Skeletal muscle tissue (tissue), 4 donors: Measurements from ENCODE around the gene NIFK. TPM values are rescaled to one million over a fixed set of nuclear protein-coding genes. Genes with fewer than 3 reads are reported as not detected.
"Not testable (repeated sequence)": the region's sequence is repeated elsewhere in the genome, so short reads cannot be mapped to it uniquely, and the experiment has no call there.

Experiments used
- H3K27ac ChIP-seq: one replicate; pipeline ENCODE4 v1.7.0; 2013; ENCODE audit warnings: mild to moderate bottlenecking, low read depth, low read length, inconsistent platforms
- H3K27me3 ChIP-seq, 3 donors: one replicate each; pipeline ENCODE4 v1.7.0; 2013; ENCODE audit warnings: low read length in 3 of 3; ENCODE audit not compliant: control insufficient read depth in 3 of 3, insufficient read depth in 3 of 3
- H3K36me3 ChIP-seq, 3 donors: one replicate each; pipeline ENCODE4 v1.7.0; 2013; ENCODE audit warnings: low read length in 3 of 3; ENCODE audit not compliant: control insufficient read depth in 3 of 3, insufficient read depth in 3 of 3
- H3K4me1 ChIP-seq, 3 donors: one replicate each; pipeline ENCODE4 v1.7.0; 2013; ENCODE audit warnings: low read length in 3 of 3, mild to moderate bottlenecking in 3 of 3; ENCODE audit not compliant: control insufficient read depth in 3 of 3, insufficient read depth in 3 of 3
- H3K4me3 ChIP-seq, 3 donors: one replicate each; pipeline ENCODE4 v1.7.0; 2013; ENCODE audit warnings: low read length in 3 of 3
- H3K9ac ChIP-seq, 3 donors: one replicate each; pipeline ENCODE4 v1.7.0; 2013; ENCODE audit warnings: low read length in 3 of 3, mild to moderate bottlenecking in 3 of 3, moderate library complexity in 2 of 3, low read depth in 1 of 3
- H3K9me3 ChIP-seq, 3 donors: one replicate each; pipeline ENCODE4 v1.7.0; 2013; ENCODE audit warnings: low read length in 3 of 3; ENCODE audit not compliant: control insufficient read depth in 3 of 3
- total RNA-seq: library from RNA; depleted of rRNA; stranded (reverse); fragments of >200 nt; gene quantifications from one replicate; pipeline ENCODE4 v1.2.3, GENCODE V29; 2014
- donor health status: Osteomylitis.

Gene NIFK
- total RNA-seq, 1 donor from 2014 or later = 39.7 TPM

DNA sequence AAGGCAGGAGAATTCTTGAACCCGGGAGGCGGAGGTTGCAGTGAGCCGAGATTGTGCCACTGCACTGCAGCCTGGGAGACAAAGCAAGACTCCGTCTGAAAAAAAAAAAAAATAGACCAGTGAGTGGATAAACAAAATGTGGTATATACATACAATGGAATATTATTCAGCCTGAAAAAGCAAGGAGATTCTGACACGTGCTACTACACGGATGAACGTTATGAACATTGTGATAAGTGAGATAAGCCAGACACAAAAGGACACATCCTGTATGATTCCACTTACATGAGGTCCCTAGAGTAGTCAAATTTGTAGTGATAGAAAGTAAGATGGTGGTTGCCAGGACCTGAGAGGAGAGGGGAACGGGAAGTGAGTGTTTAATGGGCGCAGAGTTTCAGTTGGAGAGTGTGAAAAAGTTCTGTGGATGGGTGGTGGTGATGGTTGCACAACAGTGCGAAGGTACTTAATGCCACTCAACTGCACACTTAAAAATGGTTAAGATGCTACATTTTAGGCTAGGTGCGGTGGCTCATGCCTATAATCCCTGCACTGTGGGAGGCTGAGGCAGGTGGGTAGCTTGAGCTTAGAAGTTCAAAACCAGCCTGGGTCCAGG is 38.3 kb downstream of the NIFK start:
- Histone ChIP-seq H3K27me3 (no peaks in the 10 kb centered on the region), H3K9ac (no peak overlapping the region), H3K9me3 (no peaks in the 10 kb centered on the region), H3K4me3 (no peak overlapping the region), H3K27ac (no peak overlapping the region), H3K4me1 (peaks cover 19 to 23% (median 22%) of the 10 kb centered on the region in 3 donors), H3K36me3 (no peaks in the 10 kb centered on the region)

DNA sequence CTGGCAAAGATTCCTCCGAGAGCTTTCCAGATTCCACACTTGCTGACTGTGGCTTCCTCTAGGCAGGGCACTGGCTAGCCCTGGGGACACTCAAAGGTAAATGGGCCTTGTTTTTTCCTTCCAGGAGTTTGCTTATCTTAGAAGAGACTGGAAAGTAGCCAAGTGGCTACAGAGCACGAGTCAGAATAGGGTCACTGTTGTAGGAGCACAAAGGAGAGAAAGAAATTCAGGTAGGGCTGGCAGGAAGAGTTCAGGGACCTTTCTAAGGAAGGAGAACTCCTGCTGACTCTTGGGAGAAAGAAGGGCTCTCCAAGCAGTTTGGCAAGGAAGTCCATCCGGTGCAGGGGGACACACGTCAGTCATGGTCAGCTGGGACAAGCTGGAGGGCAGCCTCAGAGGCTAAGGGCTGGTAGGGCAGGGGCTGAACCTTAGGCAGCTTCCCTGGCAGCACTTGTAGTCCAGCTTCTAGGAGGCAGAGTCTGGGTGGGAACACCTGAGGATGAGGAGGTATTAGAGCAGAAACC is 39.5 kb downstream of the NIFK start:
- H3K27me3 ChIP-seq = no peaks in the 10 kb centered on the region
- peaks cover 19 to 23% (median 22%) of the 10 kb centered on the region in 3 donors for H3K4me1 ChIP-seq
- H3K27ac ChIP-seq = no peak overlapping the region
- no peak overlapping the region for H3K4me3 ChIP-seq
- no peaks in the 10 kb centered on the region for H3K9me3 ChIP-seq
- H3K9ac ChIP-seq = peak overlapping the region in 2 of 3 donors; percentile 12 to 25
- H3K36me3 ChIP-seq = no peaks in the 10 kb centered on the region

DNA sequence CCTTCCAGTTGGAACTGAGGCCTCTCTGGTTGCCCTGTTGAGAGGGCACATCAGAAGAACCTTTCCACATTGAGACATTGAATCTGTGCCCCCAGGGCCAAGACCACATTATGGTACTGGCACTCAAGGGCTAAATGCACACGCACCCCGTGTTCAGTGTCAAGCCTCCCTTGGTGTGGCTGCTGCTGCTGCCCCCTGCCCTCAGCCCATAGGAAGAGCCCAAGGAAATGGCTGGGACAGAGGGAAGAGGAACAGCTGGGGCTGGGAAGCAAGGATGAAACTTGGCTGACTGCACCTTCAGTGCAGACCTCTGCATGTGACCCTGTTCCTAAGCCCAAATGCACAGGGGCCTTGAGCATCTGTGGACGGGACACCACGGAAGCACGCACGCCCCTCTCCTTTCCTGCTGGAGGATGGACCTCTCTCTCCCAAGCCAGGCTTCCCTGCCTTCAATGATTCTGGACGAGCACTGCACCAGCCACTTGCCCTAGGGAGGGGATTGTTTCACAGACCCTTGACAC is 40.2 kb downstream of the NIFK start:
- Histone ChIP-seq H3K4me1 (peaks cover 19 to 23% (median 22%) of the 10 kb centered on the region in 3 donors), H3K9me3 (no peaks in the 10 kb centered on the region), H3K27me3 (no peaks in the 10 kb centered on the region), H3K9ac (no peak overlapping the region), H3K4me3 (no peak overlapping the region), H3K36me3 (no peaks in the 10 kb centered on the region), H3K27ac (no peak overlapping the region)

DNA sequence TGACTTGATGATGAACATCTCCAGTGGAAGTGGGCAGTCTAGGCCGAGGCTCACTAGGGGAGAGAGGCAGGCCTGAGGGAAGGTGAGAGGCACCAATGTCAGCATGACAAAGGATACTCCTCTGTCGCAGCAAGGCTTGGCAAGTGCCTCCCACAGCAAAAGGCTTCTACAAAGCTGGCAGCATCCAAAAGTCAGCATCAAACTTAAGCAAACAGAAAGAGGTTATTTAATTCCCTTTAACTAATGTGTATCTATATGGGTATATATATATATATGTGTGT is 41.6 kb downstream of the NIFK start:
- H3K9ac ChIP-seq = no peak overlapping the region
- H3K4me3 ChIP-seq = no peak overlapping the region
- no peaks in the 10 kb centered on the region for H3K9me3 ChIP-seq
- no peak overlapping the region for H3K27ac ChIP-seq
- H3K27me3 ChIP-seq = no peaks in the 10 kb centered on the region
- no peaks in the 10 kb centered on the region for H3K36me3 ChIP-seq
- peaks cover 13 to 16% (median 15%) of the 10 kb centered on the region in 3 donors for H3K4me1 ChIP-seq

DNA sequence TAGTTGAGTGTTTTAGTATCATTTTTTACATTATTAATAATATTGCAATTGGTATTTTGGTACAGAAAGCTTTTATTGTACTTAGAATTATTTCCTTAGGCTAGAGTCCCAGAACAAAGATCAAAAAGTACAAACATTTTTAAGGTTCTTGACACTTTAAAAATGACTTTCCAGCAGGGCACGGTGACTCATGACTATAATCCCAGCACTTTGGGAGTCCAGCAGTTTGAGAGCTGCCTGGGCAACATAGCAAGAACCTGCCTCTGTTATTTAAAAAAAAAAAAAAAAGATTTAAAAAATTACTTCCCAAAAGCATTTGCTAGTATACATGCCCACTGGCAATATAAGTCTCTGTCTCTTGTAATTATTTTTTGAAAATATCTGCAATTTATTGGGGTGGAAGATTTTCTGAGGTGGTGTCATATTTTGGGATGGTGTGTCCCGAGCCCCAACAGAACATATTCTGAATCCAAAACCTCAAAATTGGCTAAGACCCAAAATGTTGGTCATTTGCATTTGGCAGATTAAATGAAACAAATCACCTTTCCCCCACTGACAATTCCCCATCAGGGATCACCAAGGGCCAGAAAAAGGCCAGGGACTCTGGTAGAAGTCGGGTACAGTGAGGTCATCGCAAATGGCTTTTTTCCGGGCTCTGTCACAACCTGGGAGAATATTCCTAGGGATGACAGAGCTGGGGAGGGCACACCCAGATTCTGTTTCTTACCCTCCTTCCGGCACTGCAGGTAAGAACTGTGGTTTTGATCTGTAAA is 42.1 kb downstream of the NIFK start:
- no peak overlapping the region for H3K27ac ChIP-seq
- no peak overlapping the region for H3K9ac ChIP-seq
- H3K36me3 ChIP-seq = no peaks in the 10 kb centered on the region
- peaks cover 10 to 12% (median 11%) of the 10 kb centered on the region in 3 donors for H3K4me1 ChIP-seq
- no peaks in the 10 kb centered on the region for H3K27me3 ChIP-seq
- no peaks in the 10 kb centered on the region for H3K9me3 ChIP-seq
- no peak overlapping the region for H3K4me3 ChIP-seq

DNA sequence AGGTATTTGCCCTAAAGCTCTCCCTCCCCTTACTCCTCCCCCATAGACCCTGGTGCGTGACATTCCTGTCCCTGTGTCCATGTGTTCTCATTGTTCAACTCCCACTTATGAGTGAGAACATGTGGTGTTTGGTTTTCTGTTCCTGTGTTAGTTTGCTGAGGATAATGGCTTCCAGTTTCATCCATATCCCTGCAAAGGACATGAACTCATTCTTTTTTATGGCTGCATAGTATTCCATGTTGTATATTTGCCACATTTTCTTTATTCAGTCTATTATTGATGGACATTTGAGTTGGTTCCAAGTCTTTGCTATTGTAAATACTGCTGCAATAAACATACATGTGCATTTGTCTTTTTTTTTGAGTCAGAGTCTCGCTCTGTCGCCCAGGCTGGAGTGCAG is 46.1 kb downstream of the NIFK start:
- not testable (repeated sequence) for H3K4me1 ChIP-seq, H3K9me3 ChIP-seq, H3K27me3 ChIP-seq, H3K4me3 ChIP-seq, H3K9ac ChIP-seq, H3K27ac ChIP-seq, H3K36me3 ChIP-seq

DNA sequence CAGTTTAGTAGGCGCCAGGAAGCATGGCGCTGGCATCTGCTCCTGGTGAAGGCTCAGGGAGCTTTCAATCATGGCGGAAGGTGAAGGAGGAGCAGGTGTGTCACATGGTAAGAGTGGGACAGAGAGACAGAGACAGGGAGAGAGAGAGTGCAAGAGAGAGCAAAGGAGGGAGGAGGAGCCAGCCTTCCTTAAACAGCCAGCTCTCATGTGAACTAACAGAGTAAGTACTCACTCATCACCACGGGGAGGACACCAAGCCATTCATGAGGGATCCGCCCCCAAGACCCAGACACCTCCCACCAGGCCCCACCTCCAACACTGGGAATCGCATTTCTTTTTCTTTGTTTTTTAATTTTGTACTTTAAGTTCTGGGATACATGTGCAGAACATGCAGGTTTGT is 46.6 kb downstream of the NIFK start:
- no peaks in the 10 kb centered on the region for H3K36me3 ChIP-seq
- H3K9me3 ChIP-seq = no peaks in the 10 kb centered on the region
- peaks cover 3 to 4% (median 4%) of the 10 kb centered on the region in 3 donors for H3K4me1 ChIP-seq
- no peak overlapping the region for H3K27ac ChIP-seq
- H3K9ac ChIP-seq = no peak overlapping the region
- no peak overlapping the region for H3K4me3 ChIP-seq
- H3K27me3 ChIP-seq = no peaks in the 10 kb centered on the region

DNA sequence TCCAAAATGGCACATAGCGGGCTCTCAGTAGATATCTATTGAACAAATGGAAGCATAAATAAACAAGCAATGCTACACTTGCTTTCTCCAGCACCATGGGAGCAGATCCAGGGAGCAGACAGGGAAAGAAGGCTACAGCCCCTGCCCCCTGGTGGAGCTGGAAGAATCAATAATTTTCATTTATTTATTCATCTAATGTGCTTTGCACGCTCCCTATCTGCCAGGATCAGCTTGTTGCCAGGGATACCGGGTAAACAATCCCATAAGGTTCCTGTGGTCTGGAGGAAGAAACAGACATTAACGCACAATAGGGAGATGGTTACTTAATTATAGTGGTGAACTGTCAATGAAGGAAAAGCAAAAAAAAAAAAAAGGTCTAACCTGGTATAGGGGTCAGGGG is 47.3 kb downstream of the NIFK start:
- Histone ChIP-seq H3K9me3 (no peaks in the 10 kb centered on the region), H3K4me1 (peaks cover 0 to 4% (median 3%) of the 10 kb centered on the region in 3 donors), H3K36me3 (no peaks in the 10 kb centered on the region), H3K4me3 (no peak overlapping the region), H3K27ac (no peak overlapping the region), H3K9ac (no peak overlapping the region), H3K27me3 (no peaks in the 10 kb centered on the region)

DNA sequence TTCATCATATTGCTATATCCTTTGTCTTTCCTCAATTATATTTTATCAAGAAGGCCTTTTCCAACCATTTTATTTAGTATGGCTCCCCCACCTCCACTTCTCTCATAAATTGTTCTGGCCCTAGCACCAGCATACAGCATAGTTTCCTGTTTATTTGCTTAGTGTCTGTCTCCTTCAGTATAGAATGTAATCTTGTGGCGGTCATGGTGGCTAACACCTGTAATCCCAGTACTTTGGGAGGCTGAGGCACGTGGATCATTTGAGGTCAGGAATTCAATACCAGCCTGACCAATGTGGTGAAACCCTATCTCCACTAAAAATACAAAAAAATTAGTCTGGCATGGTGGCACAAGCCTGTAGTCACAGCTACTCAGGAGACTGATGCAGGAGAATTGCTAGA is 47.9 kb downstream of the NIFK start:
- Histone ChIP-seq H3K27me3 (no peaks in the 10 kb centered on the region), H3K4me1 (peaks cover 0 to 4% (median 3%) of the 10 kb centered on the region in 3 donors), H3K27ac (no peak overlapping the region), H3K36me3 (no peaks in the 10 kb centered on the region), H3K9ac (no peak overlapping the region), H3K4me3 (no peak overlapping the region), H3K9me3 (no peaks in the 10 kb centered on the region)

DNA sequence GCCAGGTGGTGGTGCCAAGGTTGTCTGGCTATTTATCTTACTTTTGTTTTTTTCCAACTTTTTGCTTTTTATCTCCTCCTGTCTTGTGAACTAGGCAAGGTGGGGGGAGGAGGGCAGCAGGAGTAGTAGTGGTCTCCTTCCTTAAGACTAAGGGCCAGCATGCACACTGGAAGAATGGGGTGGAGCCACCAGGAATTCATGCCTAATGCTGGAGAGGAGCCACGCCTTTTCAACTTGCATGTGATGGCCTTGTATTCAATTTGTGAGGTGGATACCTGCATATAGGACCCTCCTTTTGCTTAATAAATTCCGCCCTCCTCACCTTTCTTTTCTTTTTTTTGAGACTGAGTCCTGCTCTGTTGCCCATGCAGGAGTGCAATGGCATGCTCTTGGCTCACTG is 49.8 kb downstream of the NIFK start:
- H3K9ac ChIP-seq = no peak overlapping the region
- no peaks in the 10 kb centered on the region for H3K27me3 ChIP-seq
- H3K9me3 ChIP-seq = peaks cover 5 to 8% (median 7%) of the 10 kb centered on the region in 3 donors
- no peak overlapping the region for H3K27ac ChIP-seq
- no peaks in the 10 kb centered on the region for H3K36me3 ChIP-seq
- H3K4me1 ChIP-seq = peaks cover 0 to 4% (median 3%) of the 10 kb centered on the region in 3 donors
- no peak overlapping the region for H3K4me3 ChIP-seq
